Spleen (tissue), 7 donors: Measurements from ENCODE around the gene ADGRD1.

Source experiments
- CTCF ChIP-seq, 11 experiments: fragments of 200-600 bp in 7 of 11; fragments of 450-650 bp in 4 of 11; sonication (generic) in 4 of 11; IDR thresholded peaks in 8 of 11; conservative IDR thresholded peaks in 3 of 11; 1 replicate in 7 of 11; 2 replicates in 4 of 11; pipeline versions ENCODE4 v1.4.0 to v1.8.0; 2016 to 2021; ENCODE audit warnings: antibody characterized with exemption in 11 of 11, inconsistent platforms in 4 of 11, mild to moderate bottlenecking in 1 of 11
- POLR2A ChIP-seq, 3 donors: fragments of 450-650 bp; IDR thresholded peaks; one replicate each; pipeline ENCODE4 v1.5.1; 2017; ENCODE audit warnings: antibody characterized with exemption in 3 of 3, mild to moderate bottlenecking in 1 of 3
- donor health status: DM: no; HTN: no; CAD: no; lungs with moderate emphysema.
- donor health status: DM: no; HTN: no; CAD: no.
- donor health status: DM: no; HTN: no; CAD: no.

DNA sequence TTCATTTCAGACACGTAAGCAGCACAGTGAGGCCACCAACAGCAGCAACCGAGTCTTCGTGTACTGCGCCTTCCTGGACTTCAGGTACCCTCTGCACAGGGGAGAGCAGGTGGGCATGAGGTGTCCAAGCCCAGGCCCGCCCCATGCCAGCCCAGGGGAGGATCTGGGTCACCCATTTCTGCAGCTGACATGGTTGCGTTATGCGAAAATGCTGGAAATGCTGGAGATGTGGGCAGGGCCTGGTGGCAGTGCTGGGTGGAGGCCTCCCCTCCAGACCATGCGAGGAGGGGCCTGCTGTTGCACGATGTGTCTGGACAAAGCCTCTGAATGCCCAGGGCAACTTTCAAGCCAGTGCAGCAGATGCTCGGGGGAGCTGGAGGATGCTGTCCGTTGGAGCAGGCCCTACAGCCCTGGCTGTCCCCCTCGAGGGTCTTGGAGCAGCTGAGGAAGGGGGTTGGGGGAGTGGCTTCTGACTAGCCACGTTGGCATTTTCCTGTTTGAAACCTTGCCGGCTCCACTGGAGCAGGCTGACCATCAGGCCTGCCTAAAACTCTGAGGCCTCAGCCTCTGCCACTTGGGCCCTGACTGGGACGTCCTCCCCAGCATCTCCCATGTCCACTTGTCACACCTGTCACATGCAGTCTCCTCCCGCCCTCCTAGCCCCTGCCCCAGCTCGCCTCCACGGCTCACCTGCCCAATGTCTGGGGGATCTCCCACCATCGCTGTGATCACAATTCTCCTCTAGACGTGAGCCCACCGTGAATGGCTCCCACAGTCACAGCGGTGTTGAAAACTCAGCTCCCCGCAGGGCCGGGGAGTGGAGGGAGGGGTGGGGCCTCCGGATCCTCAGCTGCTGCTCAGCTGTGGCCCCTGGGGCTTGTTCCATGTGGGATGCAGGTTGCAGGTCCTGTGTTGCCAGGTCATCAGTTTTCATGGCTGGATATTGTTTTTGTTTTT lies 123.4 kb downstream of the ADGRD1 start:
- TF ChIP-seq CTCF (IDR thresholded peaks at IDR 0.05 in 8 of 11, conservative IDR thresholded peaks at IDR 0.05 in 3 of 11) (no peak), POLR2A (IDR thresholded peaks at IDR 0.05) (no peak)
